ENCODE measurements around the gene PTPRM.

DNA sequence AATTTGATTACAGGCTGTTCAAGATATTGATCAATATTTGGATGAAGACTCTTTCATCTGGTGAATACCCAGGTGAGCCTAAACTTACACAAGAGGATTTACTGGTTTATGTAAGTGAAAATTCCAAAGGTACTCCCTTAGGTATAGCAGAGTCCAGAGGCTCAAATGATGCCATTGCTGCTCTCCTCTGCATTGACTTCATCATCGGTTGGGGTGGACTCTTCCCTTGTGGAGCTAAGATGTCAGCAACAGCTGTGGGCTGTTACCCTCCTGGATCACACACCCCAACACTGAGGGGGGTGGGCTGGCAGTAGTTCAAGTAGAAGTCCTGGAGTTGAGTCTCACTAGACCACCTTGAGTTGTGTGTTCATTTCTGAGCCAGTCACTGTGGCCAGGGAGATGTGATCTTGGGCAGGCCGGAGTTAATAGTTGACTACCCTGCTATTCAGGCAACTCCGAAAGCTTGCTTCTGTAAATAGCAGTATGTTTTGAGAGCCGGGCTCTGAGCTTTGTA is 236.9 kb downstream of the PTPRM start:
- TF ChIP-seq SMC3 (IDR thresholded peaks at IDR 0.05; ENCODE audit: low read depth, low read length): no peak
- TF ChIP-seq, protein P1, sequence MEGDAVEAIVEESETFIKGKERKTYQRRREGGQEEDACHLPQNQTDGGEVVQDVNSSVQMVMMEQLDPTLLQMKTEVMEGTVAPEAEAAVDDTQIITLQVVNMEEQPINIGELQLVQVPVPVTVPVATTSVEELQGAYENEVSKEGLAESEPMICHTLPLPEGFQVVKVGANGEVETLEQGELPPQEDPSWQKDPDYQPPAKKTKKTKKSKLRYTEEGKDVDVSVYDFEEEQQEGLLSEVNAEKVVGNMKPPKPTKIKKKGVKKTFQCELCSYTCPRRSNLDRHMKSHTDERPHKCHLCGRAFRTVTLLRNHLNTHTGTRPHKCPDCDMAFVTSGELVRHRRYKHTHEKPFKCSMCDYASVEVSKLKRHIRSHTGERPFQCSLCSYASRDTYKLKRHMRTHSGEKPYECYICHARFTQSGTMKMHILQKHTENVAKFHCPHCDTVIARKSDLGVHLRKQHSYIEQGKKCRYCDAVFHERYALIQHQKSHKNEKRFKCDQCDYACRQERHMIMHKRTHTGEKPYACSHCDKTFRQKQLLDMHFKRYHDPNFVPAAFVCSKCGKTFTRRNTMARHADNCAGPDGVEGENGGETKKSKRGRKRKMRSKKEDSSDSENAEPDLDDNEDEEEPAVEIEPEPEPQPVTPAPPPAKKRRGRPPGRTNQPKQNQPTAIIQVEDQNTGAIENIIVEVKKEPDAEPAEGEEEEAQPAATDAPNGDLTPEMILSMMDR (conservative IDR thresholded peaks at IDR 0.05; ENCODE audit: low read depth, low read length): no peak
- TF ChIP-seq, protein P2, sequence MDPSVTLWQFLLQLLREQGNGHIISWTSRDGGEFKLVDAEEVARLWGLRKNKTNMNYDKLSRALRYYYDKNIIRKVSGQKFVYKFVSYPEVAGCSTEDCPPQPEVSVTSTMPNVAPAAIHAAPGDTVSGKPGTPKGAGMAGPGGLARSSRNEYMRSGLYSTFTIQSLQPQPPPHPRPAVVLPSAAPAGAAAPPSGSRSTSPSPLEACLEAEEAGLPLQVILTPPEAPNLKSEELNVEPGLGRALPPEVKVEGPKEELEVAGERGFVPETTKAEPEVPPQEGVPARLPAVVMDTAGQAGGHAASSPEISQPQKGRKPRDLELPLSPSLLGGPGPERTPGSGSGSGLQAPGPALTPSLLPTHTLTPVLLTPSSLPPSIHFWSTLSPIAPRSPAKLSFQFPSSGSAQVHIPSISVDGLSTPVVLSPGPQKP (IDR thresholded peaks at IDR 0.05; ENCODE audit: borderline replicate concordance, low read depth, low read length): no peak
- TF ChIP-seq POLR2A (IDR thresholded peaks at IDR 0.05; ENCODE audit: low read depth, low read length): no peak
- TF ChIP-seq MXI1 (IDR thresholded peaks at IDR 0.05; ENCODE audit: borderline replicate concordance, low read depth, low read length): no peak
- no peak for TF ChIP-seq RCOR1 (IDR thresholded peaks at IDR 0.05; ENCODE audit: insufficient replicate concordance, low read length)
- no peak for TF ChIP-seq RFX5 (IDR thresholded peaks at IDR 0.05; ENCODE audit: low read depth, low read length)
- TF ChIP-seq, protein P3, sequence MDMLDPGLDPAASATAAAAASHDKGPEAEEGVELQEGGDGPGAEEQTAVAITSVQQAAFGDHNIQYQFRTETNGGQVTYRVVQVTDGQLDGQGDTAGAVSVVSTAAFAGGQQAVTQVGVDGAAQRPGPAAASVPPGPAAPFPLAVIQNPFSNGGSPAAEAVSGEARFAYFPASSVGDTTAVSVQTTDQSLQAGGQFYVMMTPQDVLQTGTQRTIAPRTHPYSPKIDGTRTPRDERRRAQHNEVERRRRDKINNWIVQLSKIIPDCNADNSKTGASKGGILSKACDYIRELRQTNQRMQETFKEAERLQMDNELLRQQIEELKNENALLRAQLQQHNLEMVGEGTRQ (IDR thresholded peaks at IDR 0.05; ENCODE audit: low read depth, low read length): no peak
- no peak for TF ChIP-seq NFE2L2 (IDR thresholded peaks at IDR 0.05; ENCODE audit: low read depth, low read length)
- no peak for TF ChIP-seq CEBPB (IDR thresholded peaks at IDR 0.05; ENCODE audit: low read depth, low read length)
- no peak for TF ChIP-seq MAZ (IDR thresholded peaks at IDR 0.05; ENCODE audit: borderline replicate concordance, low read depth, low read length)
- no peak for TF ChIP-seq MAFK (IDR thresholded peaks at IDR 0.05; ENCODE audit: low read depth, low read length)
- TF ChIP-seq RAD21 (IDR thresholded peaks at IDR 0.05; ENCODE audit: low read length): no peak
- TF ChIP-seq BHLHE40 (IDR thresholded peaks at IDR 0.05; ENCODE audit: low read depth, low read length): no peak
